22Rv1 (cell line): ENCODE measurements around the gene INPP5D.

Experiments
- H3K27ac ChIP-seq: fragments of 450-650 bp; 2 replicates; pipeline ENCODE4 v1.5.1; 2017
- ZFX ChIP-seq: fragments of 450-650 bp; IDR thresholded peaks from 2 replicates; pipeline ENCODE4 v1.6.1; 2017; ENCODE audit warnings: antibody characterized with exemption, borderline replicate concordance
- TF ChIP-seq, protein P1 (sequence below): fragments of 450-650 bp; IDR thresholded peaks from 2 replicates; pipeline ENCODE4 v1.5.1; 2017; ENCODE audit warnings: mild to moderate bottlenecking

INPP5D gene

DNA sequence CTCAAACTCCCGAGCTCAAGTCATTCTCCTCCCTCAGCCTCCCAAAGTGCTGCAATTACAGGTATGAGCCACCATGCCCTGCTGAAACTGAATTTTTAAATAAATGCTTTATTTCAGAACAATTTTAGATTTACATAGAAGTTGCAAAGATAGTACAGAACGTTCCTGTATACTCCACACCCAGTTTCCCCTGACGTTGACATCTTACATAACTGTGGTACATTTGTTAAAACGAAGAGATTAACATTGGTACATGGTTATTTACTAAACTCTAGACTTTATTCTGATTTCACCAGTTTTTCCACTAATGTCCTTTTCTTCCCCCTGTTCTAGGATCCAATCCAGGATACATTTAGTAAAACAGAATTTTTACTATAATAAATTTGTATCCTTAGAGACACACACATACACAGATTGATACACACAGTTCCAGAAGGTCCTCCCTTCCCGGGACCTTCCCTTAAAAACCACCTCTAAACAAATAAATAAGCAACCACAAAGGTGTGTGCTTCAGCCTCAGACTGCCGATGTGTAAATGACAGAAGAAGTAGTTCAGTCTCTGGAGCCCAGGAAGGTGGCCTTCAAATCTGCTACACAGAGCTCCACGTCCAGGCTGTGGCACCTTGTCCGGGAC is 20.8 kb upstream of the INPP5D start:
- no peak overlapping the region for H3K27ac ChIP-seq
- TF ChIP-seq, protein P1, sequence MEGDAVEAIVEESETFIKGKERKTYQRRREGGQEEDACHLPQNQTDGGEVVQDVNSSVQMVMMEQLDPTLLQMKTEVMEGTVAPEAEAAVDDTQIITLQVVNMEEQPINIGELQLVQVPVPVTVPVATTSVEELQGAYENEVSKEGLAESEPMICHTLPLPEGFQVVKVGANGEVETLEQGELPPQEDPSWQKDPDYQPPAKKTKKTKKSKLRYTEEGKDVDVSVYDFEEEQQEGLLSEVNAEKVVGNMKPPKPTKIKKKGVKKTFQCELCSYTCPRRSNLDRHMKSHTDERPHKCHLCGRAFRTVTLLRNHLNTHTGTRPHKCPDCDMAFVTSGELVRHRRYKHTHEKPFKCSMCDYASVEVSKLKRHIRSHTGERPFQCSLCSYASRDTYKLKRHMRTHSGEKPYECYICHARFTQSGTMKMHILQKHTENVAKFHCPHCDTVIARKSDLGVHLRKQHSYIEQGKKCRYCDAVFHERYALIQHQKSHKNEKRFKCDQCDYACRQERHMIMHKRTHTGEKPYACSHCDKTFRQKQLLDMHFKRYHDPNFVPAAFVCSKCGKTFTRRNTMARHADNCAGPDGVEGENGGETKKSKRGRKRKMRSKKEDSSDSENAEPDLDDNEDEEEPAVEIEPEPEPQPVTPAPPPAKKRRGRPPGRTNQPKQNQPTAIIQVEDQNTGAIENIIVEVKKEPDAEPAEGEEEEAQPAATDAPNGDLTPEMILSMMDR: no peak
- TF ChIP-seq ZFX: no peak

- H3K27ac ChIP-seq: no peak overlapping the region
- TF ChIP-seq ZFX: no peak
- TF ChIP-seq, protein P1: no peak
Measured at GRCh38 chr2:233039846-233040530, 20.2 kb upstream of the INPP5D start.

- TF ChIP-seq, protein P1: no peak
- no peak for TF ChIP-seq ZFX
- no peak overlapping the region for H3K27ac ChIP-seq
Measured at GRCh38 chr2:233040571-233040970, 19.6 kb upstream of the INPP5D start.

DNA sequence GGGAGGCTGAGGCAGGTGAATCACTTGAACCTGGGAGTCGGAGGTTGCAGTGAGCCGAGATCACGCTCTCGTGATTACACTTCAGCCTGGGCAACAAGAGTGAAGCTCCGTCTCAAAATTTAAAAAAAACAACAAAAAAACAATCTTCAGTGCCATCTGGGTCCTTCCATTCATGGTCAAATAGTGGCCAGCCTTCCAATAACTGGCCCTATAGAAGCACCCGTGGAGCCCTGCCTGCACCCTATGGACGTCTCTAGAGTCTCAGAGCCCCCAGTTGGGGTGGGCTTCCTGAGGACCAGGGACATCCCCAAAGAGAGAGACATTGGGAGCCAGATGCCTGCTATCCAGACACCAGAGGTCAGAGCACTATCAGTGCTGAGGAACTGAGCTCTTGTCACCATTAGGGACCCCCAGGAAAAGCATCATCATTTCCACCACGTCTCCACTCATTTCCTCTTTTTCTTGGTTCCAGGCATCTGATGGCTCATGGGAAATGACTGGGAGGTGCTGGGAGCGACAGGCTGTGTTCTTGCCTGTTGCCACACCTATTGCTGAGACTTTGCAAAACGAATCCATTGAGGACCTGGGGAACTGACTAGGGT is 18.3 kb upstream of the INPP5D start:
- H3K27ac ChIP-seq: no peak overlapping the region
- TF ChIP-seq ZFX: no peak
- TF ChIP-seq, protein P1: no peak

DNA sequence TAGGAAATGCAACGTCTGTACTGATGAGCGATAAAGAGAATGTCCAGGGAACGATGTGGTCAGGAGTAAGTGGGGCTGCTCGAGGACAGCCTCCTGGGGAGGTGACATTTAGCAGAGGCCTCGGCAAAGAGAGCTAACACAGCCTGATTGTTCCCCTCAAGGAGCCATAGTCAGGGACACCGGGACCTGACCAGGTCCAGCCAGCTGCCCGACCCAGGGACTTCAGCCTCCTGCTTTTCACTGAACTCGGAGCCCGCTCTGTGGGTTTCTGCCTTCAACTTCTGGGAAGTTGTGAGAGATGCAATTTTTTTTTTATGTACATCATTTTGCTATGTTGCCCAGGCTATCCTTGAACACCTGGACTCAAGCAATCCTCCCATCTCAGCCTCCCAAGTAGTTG is 17.6 kb upstream of the INPP5D start:
- no peak overlapping the region for H3K27ac ChIP-seq
- TF ChIP-seq ZFX: no peak
- TF ChIP-seq, protein P1: no peak

DNA sequence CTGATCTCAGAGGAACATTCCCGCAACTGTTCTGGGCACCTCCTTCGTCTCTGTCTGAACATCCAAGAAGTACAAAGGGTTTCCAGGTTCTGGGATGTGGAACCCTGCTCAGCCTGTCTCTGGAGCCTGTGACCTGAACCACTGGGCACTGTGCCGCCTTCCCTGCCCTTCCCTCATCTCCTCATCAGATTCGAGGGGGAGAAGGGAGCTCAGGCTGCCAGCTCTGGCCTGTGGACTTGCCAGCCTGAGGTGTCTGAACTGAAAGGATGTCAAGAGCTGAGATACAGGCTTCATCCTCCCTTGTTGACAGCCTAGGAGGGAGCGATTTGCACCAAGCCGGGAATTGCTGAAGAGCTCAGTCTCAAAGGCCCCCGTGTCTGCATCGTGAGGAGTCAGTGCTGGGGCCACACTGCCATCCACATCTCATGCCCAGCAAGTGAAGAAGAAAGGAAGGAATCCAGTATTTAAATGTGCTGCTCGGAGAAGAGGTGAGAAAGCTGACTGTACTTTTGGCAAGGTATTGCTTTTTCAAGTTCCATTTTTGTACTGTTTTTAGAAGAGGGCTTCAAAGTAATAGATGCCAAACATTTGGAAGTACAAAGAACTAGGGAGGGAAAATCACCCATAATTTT is 15.1 kb upstream of the INPP5D start:
- H3K27ac ChIP-seq: no peak overlapping the region
- TF ChIP-seq, protein P1: no peak
- TF ChIP-seq ZFX: no peak
